ENCODE data around the gene ANKRD13A. TPM values are rescaled to one million over a fixed set of nuclear protein-coding genes. Genes with fewer than 3 reads are reported as not detected.
A peak's percentile ranks its signal among the peaks of the same experiment; 100 is the strongest.

Gene ANKRD13A
- total and polyA plus RNA-seq, 2 donors (not counting 1 experiment from before 2014, with no cell fraction given), result 150 to 185 TPM

GRCh38 chr12:110079477-110080400 is 80.5 kb downstream of the ANKRD13A start:
- peak overlapping the region; percentile 60 for H3K9ac ChIP-seq (ENCODE audit: low read length)
- CTCF ChIA-PET, result interaction anchor here (0.6 to 1.4 kb wide), 5 partner anchors 17 to 1400 kb away, joined by 3 to 7 read pairs (median 4); no protein-coding TSS in a partner anchor
- TF ChIP-seq, protein P1, sequence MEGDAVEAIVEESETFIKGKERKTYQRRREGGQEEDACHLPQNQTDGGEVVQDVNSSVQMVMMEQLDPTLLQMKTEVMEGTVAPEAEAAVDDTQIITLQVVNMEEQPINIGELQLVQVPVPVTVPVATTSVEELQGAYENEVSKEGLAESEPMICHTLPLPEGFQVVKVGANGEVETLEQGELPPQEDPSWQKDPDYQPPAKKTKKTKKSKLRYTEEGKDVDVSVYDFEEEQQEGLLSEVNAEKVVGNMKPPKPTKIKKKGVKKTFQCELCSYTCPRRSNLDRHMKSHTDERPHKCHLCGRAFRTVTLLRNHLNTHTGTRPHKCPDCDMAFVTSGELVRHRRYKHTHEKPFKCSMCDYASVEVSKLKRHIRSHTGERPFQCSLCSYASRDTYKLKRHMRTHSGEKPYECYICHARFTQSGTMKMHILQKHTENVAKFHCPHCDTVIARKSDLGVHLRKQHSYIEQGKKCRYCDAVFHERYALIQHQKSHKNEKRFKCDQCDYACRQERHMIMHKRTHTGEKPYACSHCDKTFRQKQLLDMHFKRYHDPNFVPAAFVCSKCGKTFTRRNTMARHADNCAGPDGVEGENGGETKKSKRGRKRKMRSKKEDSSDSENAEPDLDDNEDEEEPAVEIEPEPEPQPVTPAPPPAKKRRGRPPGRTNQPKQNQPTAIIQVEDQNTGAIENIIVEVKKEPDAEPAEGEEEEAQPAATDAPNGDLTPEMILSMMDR (IDR thresholded peaks at IDR 0.05), result no peak
- TF ChIP-seq EZH2 (IDR thresholded peaks at IDR 0.05; ENCODE audit: borderline replicate concordance, insufficient read depth, low read depth, low read length, poor library complexity, severe bottlenecking), result no peak

More at GRCh38 chr12:110079477-110080400, 80.5 kb downstream of the ANKRD13A start:
- Histone ChIP-seq H3K27ac (ENCODE audit: low read length in 2 of 2) (peak overlapping the region; percentile 87 to 90), H3K4me1 (ENCODE audit: control insufficient read depth in 2 of 2, insufficient read depth in 2 of 2, low read length in 2 of 2) (peaks cover 19 to 23% of the 10 kb centered on the region in 2 donors), H3K9me3 (ENCODE audit: control extremely low read depth in 1 of 3, control insufficient read depth in 2 of 3, insufficient read depth in 1 of 3, low read length in 2 of 3) (peaks cover 0 to 9% (median 0%) of the 10 kb centered on the region in 3 donors), H3K36me3 (replicated peaks in 1 of 2; ENCODE audit: control extremely low read depth in 1 of 2, control insufficient read depth in 1 of 2, extremely low read depth in 1 of 2, insufficient read depth in 2 of 2, low read length in 1 of 2) (no peaks in the 10 kb centered on the region), H4K20me1 (ENCODE audit: control insufficient read depth, insufficient read depth, low read length, poor library complexity, severe bottlenecking) (no peaks in the 10 kb centered on the region), H3K4me3 (ENCODE audit: control extremely low read depth in 1 of 5, extremely low read depth in 1 of 5, insufficient read depth in 1 of 5, low read depth in 2 of 5, low read length in 4 of 5) (peak overlapping the region; percentile 47 to 60 (median 48)), H2AFZ (ENCODE audit: insufficient read depth, low read depth, low read length, poor library complexity, severe bottlenecking) (peak overlapping the region; percentile 96), H3K4me2 (replicated peaks; ENCODE audit: low read depth, low read length, poor library complexity, severe bottlenecking) (peak overlapping the region; percentile 80), H3K79me2 (ENCODE audit: control insufficient read depth, insufficient read depth, low read length) (no peaks in the 10 kb centered on the region), H3K27me3 (replicated peaks in 1 of 4; ENCODE audit: control extremely low read depth in 1 of 4, control insufficient read depth in 3 of 4, insufficient read depth in 4 of 4, low read length in 3 of 4) (no peaks in the 10 kb centered on the region)
- 27% methylated on average over 15 of the region's 24 CpGs for WGBS (ENCODE audit: insufficient coverage)
- peak overlapping the region; percentile 87 for H3K4me3 Mint-ChIP-seq
- no peaks in the 10 kb centered on the region for H3K9me3 Mint-ChIP-seq (ENCODE audit: insufficient read depth)
- no peaks in the 10 kb centered on the region for H3K27me3 Mint-ChIP-seq
- ATAC-seq (ENCODE audit: low read depth), result peak; percentile 95
- POLR2A ChIA-PET, result interaction anchor here (0.7 to 1.3 kb wide), 2 partner anchors 44 to 85 kb away, joined by 3 to 4 read pairs; partner anchors contain the start of gene IFT81
- peak overlapping the region; percentile 98 for H3K27ac Mint-ChIP-seq
- DNase-seq, result peak; percentile 88
- H3K4me1 Mint-ChIP-seq, result peaks cover 18% of the 10 kb centered on the region
- intact Hi-C loops (cut with micrococcal nuclease), result loop anchor here (1.0 kb wide), 2 partner anchors 31 to 45 kb away; partner anchors contain the start of genes C12orf76 and IFT81
